Mesendoderm (in vitro differentiated cells): ENCODE measurements around the gene HOXC6.

ENCODE experiments used
- DNase-seq: peaks from one replicate; pipeline ENCODE4 v3.0.0; 2013
- H2AK5ac ChIP-seq: 2 replicates; pipeline ENCODE4 v1.6.1; 2013; ENCODE audit warnings: low read length, inconsistent platforms
- H2BK120ac ChIP-seq: 2 replicates; pipeline ENCODE4 v1.6.1; 2013; ENCODE audit warnings: low read depth, mild to moderate bottlenecking, low read length, moderate library complexity, mixed read lengths
- H2BK15ac ChIP-seq: replicated peaks from 2 replicates; pipeline ENCODE4 v1.6.1; 2013; ENCODE audit warnings: low read depth, mild to moderate bottlenecking, moderate library complexity
- H2BK5ac ChIP-seq: 2 replicates; pipeline ENCODE4 v1.6.1; 2013; ENCODE audit warnings: low read length, inconsistent platforms
- H3K18ac ChIP-seq: 2 replicates; pipeline ENCODE4 v1.6.1; 2013; ENCODE audit warnings: mild to moderate bottlenecking, low read length, mixed read lengths
- H3K23ac ChIP-seq: one replicate; pipeline ENCODE4 v1.6.1; 2013; ENCODE audit warnings: low read length
- H3K27ac ChIP-seq: 2 replicates; pipeline ENCODE4 v1.5.1; 2013; ENCODE audit warnings: low read depth, mild to moderate bottlenecking, inconsistent platforms, low read length, moderate library complexity
- H3K27me3 ChIP-seq: 2 replicates; pipeline ENCODE4 v1.6.1; 2013; ENCODE audit warnings: low read length, control low read depth, mild to moderate bottlenecking, inconsistent platforms; ENCODE audit not compliant: insufficient read depth, poor library complexity
- H3K36me3 ChIP-seq: 2 replicates; pipeline ENCODE4 v1.6.1; 2013; ENCODE audit warnings: low read length, inconsistent platforms; ENCODE audit not compliant: control insufficient read depth, insufficient read depth
- H3K4ac ChIP-seq: one replicate; pipeline ENCODE4 v1.6.1; 2013; ENCODE audit warnings: low read depth, mild to moderate bottlenecking, low read length, moderate library complexity
- H3K4me1 ChIP-seq: 2 replicates; pipeline ENCODE4 v1.6.1; 2013; ENCODE audit warnings: low read depth, low read length, inconsistent platforms; ENCODE audit not compliant: control insufficient read depth
- H3K4me2 ChIP-seq: 2 replicates; pipeline ENCODE4 v1.6.1; 2013; ENCODE audit warnings: low read length
- H3K4me3 ChIP-seq: 2 replicates; pipeline ENCODE4 v1.5.1; 2013; ENCODE audit warnings: mild to moderate bottlenecking, low read length
- H3K56ac ChIP-seq: one replicate; pipeline ENCODE4 v1.6.1; 2013; ENCODE audit warnings: low read length
- H3K79me1 ChIP-seq: 2 replicates; pipeline ENCODE4 v1.6.1; 2013; ENCODE audit warnings: low read length, inconsistent platforms
- H3K79me2 ChIP-seq: 2 replicates; pipeline ENCODE4 v1.6.1; 2013; ENCODE audit warnings: mild to moderate bottlenecking, low read length; ENCODE audit not compliant: control insufficient read depth, insufficient read depth
- H3K9ac ChIP-seq: 2 replicates; pipeline ENCODE4 v1.6.1; 2013; ENCODE audit warnings: low read length, inconsistent platforms
- H4K5ac ChIP-seq: one replicate; pipeline ENCODE4 v1.6.1; 2013; ENCODE audit warnings: low read length
- H4K8ac ChIP-seq: one replicate; pipeline ENCODE4 v1.6.1; 2013; ENCODE audit warnings: low read depth, mild to moderate bottlenecking, control low read depth, low read length, moderate library complexity
- WGBS: extraction: QIAGEN DNeasy Blood & Tissue Kit; methylation state at CpG from one replicate; pipeline ENCODE4 v1.1.7; 2013; ENCODE audit warnings: low lambda C conversion rate, missing lambda C conversion rate; ENCODE audit not compliant: insufficient coverage; ENCODE audit errors: extremely low coverage; 5-methylcytosine and 5-hydroxymethylcytosine counted together

Gene HOXC6

DNA sequence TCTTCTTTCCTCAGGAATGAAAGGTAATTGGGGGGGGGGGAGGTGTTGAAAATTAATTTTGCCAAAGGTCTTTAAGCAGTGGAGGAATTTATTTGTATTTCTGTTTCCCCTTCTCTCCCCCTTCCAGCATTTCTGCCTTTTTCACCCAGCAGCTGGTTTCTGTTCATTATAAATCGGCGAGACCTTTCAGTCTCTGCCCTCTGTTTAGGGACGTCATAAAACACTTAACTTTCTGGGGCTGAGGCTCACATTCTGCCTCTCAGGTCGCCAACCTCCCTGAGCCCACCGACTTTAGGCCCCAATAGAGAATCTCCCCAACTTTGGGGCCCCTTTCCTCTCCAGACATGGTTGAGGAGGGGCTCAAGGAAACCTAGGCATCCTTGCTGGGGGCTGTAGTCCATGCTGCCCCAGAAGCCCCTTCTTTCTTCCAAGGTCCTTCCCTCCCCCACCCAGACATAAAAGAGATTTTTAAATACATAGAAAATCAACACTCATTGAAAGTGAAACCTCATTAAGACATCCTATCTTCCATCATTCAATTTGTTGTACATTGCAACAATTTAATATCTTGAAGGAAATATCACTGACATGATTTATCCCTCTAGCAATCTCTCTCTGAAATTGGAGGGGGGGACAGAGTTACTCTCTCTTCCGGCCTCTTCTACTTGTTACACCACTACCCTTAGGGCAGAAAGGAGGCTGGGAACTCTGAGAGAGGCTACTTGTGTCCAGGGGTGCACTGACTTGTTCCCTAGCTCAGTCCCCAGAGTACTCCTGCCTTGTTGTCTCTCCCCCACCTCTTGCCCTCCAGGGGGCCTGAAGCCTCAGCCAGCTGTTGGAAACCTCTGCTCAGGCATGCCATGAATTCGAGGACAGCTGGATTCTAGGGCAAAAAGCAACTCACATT, 2.5 kb upstream of the HOXC6 start:
- H2BK15ac ChIP-seq: no peak overlapping the region
- H3K4me2 ChIP-seq: no peak overlapping the region
- DNase-seq: no peak
- no peak overlapping the region for H2BK120ac ChIP-seq
- no peak overlapping the region for H3K4me3 ChIP-seq
- no peak overlapping the region for H2AK5ac ChIP-seq
- H3K56ac ChIP-seq: no peak overlapping the region
- no peak overlapping the region for H3K9ac ChIP-seq
- H3K23ac ChIP-seq: no peak overlapping the region
- no peak overlapping the region for H4K8ac ChIP-seq
- H3K4me1 ChIP-seq: no peaks in the 10 kb centered on the region
- H3K27me3 ChIP-seq: peaks cover 92% of the 10 kb centered on the region
- H3K18ac ChIP-seq: no peak overlapping the region
- WGBS: no CpG with 5 or more reads among the region's 7 CpGs
- no peak overlapping the region for H3K4ac ChIP-seq
- H3K79me2 ChIP-seq: no peaks in the 10 kb centered on the region
- H4K5ac ChIP-seq: no peak overlapping the region
- no peaks in the 10 kb centered on the region for H3K79me1 ChIP-seq
- no peak overlapping the region for H2BK5ac ChIP-seq
- H3K27ac ChIP-seq: no peak overlapping the region
- H3K36me3 ChIP-seq: no peaks in the 10 kb centered on the region

DNA sequence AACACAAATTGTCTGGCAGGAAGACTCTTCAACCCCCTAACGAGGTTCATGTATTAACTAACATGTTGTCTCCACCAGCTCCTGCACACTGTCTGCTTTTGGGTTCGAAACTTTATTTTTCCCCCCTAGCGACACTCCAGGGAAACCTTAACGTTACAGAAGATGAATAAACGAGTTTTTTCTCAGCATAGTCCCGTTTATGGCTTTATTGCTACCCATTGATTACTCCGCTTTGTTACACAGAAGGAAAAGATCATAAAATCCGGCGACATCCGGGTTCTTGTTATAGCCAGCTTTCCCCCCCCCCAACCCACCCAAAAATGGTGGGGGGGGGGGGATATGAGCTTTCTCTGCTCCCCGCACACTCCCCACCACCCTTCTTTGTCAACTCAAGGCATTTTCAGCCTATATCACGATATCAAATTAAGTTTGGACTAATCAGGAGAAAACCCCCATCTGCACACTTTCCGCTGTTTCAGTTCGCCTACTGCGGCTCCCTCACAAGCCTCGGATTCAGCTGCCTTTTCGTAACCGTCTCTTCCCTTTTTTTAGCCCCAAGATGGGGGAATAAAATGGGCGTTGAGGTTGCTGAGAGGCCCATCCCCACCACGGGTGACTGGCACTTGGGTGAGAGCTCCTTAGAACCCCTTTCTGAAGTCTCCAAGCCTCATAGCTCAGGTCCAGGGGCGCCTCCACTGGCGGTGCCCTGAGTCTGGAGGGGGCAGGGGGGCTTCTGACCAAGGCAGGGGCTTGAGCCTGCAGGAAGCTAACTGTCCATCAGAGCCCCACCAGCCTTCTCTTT, 1.4 kb upstream of the HOXC6 start:
- Histone ChIP-seq H3K9ac (no peak overlapping the region), H4K8ac (no peak overlapping the region), H2AK5ac (no peak overlapping the region), H3K56ac (no peak overlapping the region), H2BK120ac (no peak overlapping the region), H3K4me3 (no peak overlapping the region), H3K4me2 (no peak overlapping the region), H3K18ac (no peak overlapping the region), H3K36me3 (no peaks in the 10 kb centered on the region), H3K4me1 (no peaks in the 10 kb centered on the region), H3K79me1 (no peaks in the 10 kb centered on the region), H3K4ac (no peak overlapping the region), H3K27ac (no peak overlapping the region), H3K79me2 (no peaks in the 10 kb centered on the region), H4K5ac (no peak overlapping the region), H2BK15ac (no peak overlapping the region), H3K27me3 (peaks cover 92% of the 10 kb centered on the region), H3K23ac (no peak overlapping the region), H2BK5ac (no peak overlapping the region)
- WGBS: no CpG with 5 or more reads among the region's 22 CpGs
- no peak for DNase-seq

- no peak overlapping the region for H4K8ac ChIP-seq
- H3K23ac ChIP-seq: no peak overlapping the region
- no peaks in the 10 kb centered on the region for H3K4me1 ChIP-seq
- no peak overlapping the region for H3K4me3 ChIP-seq
- H3K4ac ChIP-seq: no peak overlapping the region
- H3K79me1 ChIP-seq: no peaks in the 10 kb centered on the region
- no peak overlapping the region for H3K4me2 ChIP-seq
- H3K79me2 ChIP-seq: no peaks in the 10 kb centered on the region
- H4K5ac ChIP-seq: no peak overlapping the region
- no peak overlapping the region for H3K56ac ChIP-seq
- H3K18ac ChIP-seq: no peak overlapping the region
- H2BK120ac ChIP-seq: no peak overlapping the region
- H2BK5ac ChIP-seq: no peak overlapping the region
- H3K27ac ChIP-seq: no peak overlapping the region
- peaks cover 94% of the 10 kb centered on the region for H3K27me3 ChIP-seq
- WGBS: 100% methylated on average over 1 of the region's 3 CpGs
- H2AK5ac ChIP-seq: no peak overlapping the region
- H2BK15ac ChIP-seq: no peak overlapping the region
- no peak overlapping the region for H3K9ac ChIP-seq
- no peak for DNase-seq
- no peaks in the 10 kb centered on the region for H3K36me3 ChIP-seq
Observed at GRCh38 chr12:54027442-54027786, 826 bp upstream of the HOXC6 start.

GRCh38 chr12:54029529-54030441, 1.5 kb downstream of the HOXC6 start:
- H3K79me2 ChIP-seq: no peaks in the 10 kb centered on the region
- H3K23ac ChIP-seq: no peak overlapping the region
- H3K9ac ChIP-seq: peak overlapping the region; percentile 19
- H3K27ac ChIP-seq: no peak overlapping the region
- H3K18ac ChIP-seq: no peak overlapping the region
- H2BK120ac ChIP-seq: no peak overlapping the region
- H2AK5ac ChIP-seq: no peak overlapping the region
- no peaks in the 10 kb centered on the region for H3K36me3 ChIP-seq
- no peak overlapping the region for H2BK5ac ChIP-seq
- peak overlapping the region; percentile 34 for H3K56ac ChIP-seq
- no CpG with 5 or more reads among the region's 53 CpGs for WGBS
- H2BK15ac ChIP-seq: no peak overlapping the region
- no peak overlapping the region for H4K8ac ChIP-seq
- H3K4me3 ChIP-seq: no peak overlapping the region
- no peak overlapping the region for H3K4ac ChIP-seq
- DNase-seq: peak; percentile 49
- H3K79me1 ChIP-seq: no peaks in the 10 kb centered on the region
- H4K5ac ChIP-seq: no peak overlapping the region
- H3K4me2 ChIP-seq: peak overlapping the region; percentile 36
- H3K4me1 ChIP-seq: no peaks in the 10 kb centered on the region
- peaks cover 86% of the 10 kb centered on the region for H3K27me3 ChIP-seq

- H2BK120ac ChIP-seq: no peak overlapping the region
- H3K79me1 ChIP-seq: no peaks in the 10 kb centered on the region
- H2BK5ac ChIP-seq: no peak overlapping the region
- no peak overlapping the region for H3K27ac ChIP-seq
- no peaks in the 10 kb centered on the region for H3K36me3 ChIP-seq
- DNase-seq: no peak
- WGBS: no CpG with 5 or more reads among the region's 7 CpGs
- H3K56ac ChIP-seq: no peak overlapping the region
- no peaks in the 10 kb centered on the region for H3K4me1 ChIP-seq
- H3K9ac ChIP-seq: no peak overlapping the region
- H3K4ac ChIP-seq: no peak overlapping the region
- no peak overlapping the region for H2AK5ac ChIP-seq
- H3K27me3 ChIP-seq: peaks cover 87% of the 10 kb centered on the region
- H3K4me3 ChIP-seq: no peak overlapping the region
- no peak overlapping the region for H4K8ac ChIP-seq
- H3K79me2 ChIP-seq: no peaks in the 10 kb centered on the region
- no peak overlapping the region for H4K5ac ChIP-seq
- H3K4me2 ChIP-seq: no peak overlapping the region
- no peak overlapping the region for H3K18ac ChIP-seq
- H2BK15ac ChIP-seq: no peak overlapping the region
- no peak overlapping the region for H3K23ac ChIP-seq
Observed at GRCh38 chr12:54030442-54030801, 2.2 kb downstream of the HOXC6 start.
